Hippocampal formation (tissue), 2 donors: ENCODE results near the gene MAGEA3.
"Not testable (repeated sequence)": the region's sequence is repeated elsewhere in the genome, so short reads cannot be mapped to it uniquely, and the experiment has no call there.

Source experiments
- DNase-seq, 2 donors: peaks; one replicate each; lab custom pipeline; 2025; lab: John Stamatoyannopoulos, UW

Gene MAGEA3

DNA sequence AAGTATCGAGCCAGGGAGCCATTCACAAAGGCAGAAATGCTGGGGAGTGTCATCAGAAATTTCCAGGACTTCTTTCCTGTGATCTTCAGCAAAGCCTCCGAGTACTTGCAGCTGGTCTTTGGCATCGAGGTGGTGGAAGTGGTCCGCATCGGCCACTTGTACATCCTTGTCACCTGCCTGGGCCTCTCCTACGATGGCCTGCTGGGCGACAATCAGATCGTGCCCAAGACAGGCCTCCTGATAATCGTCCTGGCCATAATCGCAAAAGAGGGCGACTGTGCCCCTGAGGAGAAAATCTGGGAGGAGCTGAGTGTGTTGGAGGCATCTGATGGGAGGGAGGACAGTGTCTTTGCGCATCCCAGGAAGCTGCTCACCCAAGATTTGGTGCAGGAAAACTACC is 37.9 kb downstream of the MAGEA3 start:
- not testable (repeated sequence) for DNase-seq

- DNase-seq: no peak
These were observed 40.0 kb downstream of the MAGEA3 start for GRCh38 chrX:152738560-152738959.
